ENCODE results near the gene PPP2R5D.
A peak's percentile ranks its signal among the peaks of the same experiment; 100 is the strongest.
"Not testable (repeated sequence)": the region's sequence is repeated elsewhere in the genome, so short reads cannot be mapped to it uniquely, and the experiment has no call there.

Gene PPP2R5D

DNA sequence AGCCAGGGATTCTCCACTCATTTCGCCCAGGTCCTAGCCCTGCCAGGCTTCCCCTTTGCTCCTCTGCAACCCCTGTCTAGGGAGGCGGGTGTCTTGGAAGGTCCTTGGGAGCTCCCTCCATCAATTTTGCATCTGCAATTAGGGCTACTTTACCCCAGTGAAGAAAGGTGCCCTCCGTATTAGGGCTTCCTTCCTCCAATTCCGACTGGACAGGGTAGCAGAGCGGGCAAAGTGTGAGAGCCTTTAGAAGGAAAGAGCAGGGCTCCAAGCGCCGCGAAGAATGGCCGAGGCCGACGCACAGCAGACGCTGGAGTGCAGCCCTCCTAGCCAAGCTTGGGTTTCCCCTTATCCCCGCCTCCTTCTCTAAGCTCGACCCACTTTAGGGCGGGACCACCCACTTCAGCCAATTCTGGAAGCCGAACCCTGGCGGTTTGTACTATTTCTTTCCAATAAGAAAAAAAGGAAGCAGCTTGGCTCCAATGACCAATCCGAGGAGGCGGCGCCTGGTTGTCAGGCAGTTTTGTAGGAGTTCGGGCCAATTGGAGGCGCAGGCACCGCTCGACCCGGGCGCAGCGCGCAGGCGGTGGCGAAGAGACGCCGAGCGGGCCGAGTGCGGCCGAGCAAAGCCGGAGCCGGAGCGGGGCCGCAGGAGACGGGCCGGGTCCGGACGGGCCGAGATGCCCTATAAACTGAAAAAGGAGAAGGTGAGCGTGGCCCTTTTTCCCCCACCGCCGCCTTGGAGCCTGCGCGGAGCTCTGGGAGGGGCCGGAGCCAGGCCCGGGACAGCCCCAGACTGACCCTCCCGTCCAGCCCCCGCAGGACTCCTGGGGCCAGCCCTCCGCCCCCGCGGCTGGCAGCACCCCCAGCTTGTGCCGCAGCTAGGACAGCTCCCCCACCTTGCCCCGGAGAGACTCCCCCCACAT, at the start of gene PPP2R5D:
PPP2R5D (plus strand) TSS at position 570 of the 923 bp plus-strand sequence; CDS start at position 678, 108 bp downstream.
- DNase-seq (ENCODE audit: low spot score) = peak; percentile 99

DNA sequence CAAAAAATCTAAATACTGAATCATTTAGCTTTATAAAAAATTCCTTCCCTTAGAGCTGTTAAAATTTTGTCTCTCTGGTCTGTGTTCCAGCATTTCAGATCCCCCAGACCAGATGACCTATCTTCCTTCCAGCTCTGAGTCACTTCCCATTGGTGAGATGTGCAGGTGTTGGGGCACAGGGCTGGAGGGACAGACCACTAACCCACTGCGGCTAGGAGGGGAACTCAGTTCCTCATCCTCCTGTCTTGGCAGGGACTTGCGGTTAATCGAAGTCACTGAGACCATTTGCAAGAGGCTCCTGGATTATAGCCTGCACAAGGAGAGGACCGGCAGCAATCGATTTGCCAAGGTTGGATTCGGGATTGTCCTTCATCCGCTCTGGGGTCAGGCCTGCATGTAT, 49.0 kb upstream of the PPP2R5D start:
- no peak for DNase-seq (ENCODE audit: low spot score)

DNA sequence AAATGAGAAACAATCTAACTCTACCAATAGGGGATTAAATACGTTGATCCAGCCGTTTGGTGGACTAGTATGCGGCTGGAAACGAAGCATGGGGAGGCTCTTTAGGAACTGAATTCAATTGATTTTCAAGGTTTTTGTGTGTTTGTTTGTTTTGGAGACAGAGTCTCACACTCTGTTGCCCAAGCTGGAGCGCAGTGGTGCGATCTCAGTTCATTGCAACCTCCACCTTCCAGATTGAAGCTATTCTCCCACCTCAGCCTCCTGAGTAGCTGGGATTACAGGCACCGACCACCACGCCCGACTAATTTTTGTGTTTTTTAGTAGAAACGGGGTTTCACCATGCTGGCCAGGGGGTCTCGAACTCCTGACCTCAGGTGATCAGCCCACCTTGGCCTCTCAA, 48.0 kb upstream of the PPP2R5D start:
- no peak for DNase-seq (ENCODE audit: low spot score)

DNA sequence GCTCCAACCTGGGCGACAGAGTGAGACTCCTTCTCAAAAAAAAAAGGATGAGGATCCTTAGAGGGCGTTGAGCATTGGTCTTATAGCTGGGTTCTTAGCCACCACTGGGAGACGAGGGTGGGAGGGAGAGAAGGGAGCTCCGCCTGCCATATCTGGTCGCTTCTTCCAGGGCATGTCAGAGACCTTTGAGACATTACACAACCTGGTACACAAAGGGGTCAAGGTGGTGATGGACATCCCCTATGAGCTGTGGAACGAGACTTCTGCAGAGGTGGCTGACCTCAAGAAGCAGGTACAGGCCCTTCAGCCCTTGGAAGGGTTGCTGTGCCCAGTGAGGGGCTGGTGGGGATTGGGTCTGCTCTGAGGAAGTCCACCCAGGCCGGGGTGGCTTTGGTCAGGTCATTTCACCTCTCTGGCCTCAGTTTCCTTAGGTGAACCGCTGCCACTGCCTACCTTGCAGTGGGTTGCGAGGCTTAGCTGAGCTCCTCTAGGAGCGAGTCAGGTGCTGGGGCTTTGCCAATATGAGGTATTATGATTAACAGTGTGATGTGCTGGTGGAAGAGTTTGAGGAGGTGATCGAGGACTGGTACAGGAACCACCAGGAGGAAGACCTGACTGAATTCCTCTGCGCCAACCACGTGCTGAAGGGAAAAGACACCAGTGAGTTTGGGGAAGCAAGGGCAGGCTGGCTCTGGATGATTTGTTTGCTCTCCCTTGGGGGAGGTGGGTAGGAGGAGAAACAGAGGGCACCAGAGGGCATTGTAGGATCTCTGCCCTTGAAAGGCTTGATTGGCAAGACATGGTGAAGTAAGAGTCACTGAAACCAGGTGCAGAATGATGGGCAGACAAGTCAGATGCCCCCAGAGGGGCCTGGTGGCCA, 46.6 kb upstream of the PPP2R5D start:
- DNase-seq (ENCODE audit: low spot score) = peak; percentile 38

DNA sequence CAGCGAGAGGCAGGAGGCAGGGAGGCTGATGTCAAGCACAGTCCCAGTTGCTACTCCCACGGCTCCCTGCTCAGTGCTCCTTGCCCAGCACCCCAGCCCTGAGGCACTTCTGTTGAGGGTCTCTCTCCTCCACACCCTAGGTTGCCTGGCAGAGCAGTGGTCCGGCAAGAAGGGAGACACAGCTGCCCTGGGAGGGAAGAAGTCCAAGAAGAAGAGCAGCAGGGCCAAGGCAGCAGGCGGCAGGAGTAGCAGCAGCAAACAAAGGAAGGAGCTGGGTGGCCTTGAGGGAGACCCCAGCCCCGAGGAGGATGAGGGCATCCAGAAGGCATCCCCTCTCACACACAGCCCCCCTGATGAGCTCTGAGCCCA, 46.0 kb upstream of the PPP2R5D start:
- no peak for DNase-seq (ENCODE audit: low spot score)

DNA sequence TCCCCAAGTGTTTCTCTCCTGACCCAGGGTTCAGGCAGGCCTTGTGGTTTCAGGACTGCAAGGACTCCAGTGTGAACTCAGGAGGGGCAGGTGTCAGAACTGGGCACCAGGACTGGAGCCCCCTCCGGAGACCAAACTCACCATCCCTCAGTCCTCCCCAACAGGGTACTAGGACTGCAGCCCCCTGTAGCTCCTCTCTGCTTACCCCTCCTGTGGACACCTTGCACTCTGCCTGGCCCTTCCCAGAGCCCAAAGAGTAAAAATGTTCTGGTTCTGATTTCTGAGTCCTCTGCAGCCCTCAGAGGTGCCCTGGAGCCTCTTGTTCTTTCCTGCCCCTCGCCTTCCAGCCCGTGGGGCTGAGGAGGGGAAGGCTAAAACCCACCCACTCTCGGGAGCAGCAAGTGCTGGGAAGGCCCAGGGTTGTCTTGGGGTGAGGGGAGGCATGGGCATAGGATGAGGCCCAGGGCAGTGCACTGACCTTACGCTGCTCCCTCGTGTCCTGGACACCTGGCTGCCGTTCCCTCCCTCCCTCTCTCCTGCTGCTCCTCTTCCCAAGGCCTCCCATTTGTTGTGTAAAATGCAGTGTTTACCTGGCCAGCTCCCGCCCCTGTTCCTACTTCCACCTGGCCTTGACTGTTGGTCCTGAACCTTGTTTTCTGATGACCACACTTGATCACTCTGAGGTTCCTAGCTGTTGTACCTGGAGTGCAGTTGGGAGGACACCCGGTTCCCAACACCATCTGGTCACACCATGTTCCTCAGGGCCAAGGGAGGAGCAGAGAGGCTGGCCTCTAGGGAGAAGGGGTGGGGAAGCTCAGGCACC, 45.2 kb upstream of the PPP2R5D start:
- DNase-seq (ENCODE audit: low spot score) = no peak

DNA sequence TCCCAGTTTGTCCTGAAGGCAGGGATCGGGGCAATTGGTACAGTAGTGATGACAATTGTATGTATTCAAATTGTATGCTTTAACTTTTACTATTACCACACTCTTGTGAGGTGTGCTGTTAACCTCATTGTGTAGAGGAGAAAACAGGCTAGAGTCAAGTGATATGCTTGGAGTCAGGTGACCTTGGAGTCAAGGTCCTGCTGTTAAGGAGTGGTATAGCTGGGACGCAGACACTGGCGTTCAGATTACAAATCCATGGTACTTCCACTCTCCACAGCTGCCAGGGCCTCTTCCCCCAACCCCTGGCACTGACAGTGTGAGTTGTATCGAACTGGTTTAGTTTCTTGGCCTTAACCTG, 44.6 kb upstream of the PPP2R5D start:
- DNase-seq (ENCODE audit: low spot score) = no peak

DNA sequence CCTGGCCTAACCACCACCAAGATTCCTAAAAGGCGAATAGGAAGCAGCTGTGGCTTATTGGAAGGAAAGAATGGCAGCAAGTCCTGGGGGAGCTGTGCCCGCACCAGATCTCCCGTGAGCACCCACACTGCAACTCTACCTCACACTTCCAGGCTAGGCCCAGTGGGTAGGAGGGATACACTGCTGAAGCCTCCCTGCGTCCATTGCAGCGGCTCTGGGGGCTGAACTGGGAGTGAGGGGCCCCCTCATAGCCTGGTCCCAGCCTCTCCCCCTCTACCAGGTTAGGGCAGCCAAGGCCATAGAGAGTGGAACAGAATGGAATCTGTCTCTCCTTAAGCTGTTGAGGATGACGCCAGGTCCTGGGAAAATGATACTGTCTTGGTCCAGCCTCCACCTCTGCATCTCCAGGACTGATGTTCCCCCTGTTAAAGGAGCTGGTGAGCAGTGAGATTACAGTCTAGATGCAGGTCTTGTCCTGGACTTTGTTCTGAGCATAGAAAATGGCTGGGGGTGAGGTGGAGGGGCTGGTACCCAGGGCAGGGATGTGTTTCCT, 43.8 kb upstream of the PPP2R5D start:
- DNase-seq (ENCODE audit: low spot score) = no peak

DNA sequence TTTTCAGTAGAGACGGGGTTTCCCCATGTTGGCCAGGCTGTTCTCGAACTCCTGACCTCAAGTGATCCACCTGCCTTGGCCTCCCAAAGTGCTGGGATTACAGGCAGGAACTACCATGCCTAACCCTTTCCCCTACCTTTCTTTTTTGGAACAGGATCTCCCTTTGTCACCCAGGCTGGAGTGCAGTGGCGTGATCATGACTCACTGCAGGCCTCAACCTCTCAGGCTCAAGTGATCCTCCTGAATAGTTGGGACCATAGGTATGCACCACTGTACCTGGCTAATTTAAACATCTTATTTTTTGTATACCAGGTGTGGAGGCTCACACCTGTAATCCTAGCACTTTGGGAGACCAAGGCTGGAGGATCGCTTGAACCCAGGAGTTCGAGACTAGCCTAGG, 43.0 kb upstream of the PPP2R5D start:
- DNase-seq (ENCODE audit: low spot score) = not testable (repeated sequence)

DNA sequence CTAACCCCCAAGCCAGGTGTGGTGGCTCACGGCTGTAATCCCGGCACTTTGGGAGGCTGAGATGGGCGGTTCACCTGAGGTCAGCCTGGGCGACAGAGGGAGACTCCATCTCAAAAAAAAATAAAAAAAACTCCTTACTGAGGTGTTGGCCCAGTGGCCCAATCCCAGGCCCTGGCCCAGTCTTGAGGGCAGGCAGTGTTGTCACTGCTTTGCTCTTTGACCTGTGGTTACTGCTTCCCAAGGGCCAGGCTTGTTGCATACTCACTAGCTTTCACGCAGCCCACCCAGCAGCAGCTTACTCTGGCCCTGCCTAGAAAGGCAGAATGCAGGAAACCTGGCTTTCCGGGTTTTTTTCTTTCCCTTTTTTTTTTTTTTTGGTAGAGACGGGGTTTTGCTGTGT, 41.9 kb upstream of the PPP2R5D start:
- DNase-seq (ENCODE audit: low spot score) = no peak

DNA sequence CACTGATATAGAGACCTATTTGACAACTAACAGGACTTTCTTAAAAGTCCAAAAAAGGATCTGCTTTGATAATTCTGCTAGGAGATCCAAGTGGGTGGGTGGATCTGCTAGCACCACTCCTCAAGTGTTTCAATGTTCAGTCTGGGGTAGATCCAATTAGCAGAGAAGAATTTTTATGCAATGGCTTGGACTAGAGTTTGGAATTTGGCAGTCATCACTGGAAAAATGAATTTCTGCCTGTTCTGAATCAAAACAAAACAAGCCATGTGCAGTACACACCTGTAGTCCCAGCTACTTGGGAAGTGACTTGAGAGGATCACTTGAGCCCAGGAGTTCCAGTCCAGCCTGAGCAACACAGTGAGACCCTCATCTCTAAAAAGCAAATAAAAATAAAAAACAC, 36.4 kb upstream of the PPP2R5D start:
- no peak for DNase-seq (ENCODE audit: low spot score)

DNA sequence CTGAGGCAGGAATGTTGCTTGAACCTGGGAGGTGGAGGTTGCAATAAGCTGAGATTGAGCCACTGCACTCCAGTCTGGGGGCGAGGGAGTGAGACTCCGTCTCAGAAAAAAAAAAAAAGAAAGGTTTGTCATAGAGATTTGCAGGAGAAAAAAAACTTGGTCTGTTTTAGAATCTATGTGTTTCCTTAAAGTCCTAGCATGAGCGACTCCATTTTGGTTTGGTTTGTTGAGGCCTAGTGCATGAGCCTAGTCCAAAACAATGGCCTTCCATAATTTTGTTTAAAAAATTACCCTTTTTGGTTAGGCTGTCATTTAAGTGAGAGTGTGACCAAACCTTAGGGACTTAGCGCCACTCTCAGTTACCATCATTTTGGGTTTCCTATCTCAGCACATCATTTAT, 32.0 kb upstream of the PPP2R5D start:
- no peak for DNase-seq (ENCODE audit: low spot score)

DNA sequence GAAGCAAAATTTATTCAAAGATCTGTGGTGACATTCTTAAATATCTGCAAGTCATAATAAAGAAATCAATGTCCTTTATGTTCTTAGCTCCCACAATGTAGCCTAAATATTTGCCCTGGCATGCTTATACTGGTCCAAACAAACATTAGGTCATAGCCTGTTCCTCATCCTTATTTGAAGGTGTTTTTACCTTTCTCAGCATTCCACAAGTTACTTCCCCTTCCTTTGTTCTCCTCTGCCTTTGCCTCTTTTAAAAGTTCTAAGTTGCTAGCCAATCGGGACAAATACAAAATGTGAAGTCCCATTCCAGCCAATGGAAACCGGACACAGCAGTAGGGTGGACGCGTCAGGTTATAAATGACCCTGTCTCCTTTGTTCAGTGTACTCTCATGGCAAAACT, 30.0 kb upstream of the PPP2R5D start:
- not testable (repeated sequence) for DNase-seq (ENCODE audit: low spot score)

DNA sequence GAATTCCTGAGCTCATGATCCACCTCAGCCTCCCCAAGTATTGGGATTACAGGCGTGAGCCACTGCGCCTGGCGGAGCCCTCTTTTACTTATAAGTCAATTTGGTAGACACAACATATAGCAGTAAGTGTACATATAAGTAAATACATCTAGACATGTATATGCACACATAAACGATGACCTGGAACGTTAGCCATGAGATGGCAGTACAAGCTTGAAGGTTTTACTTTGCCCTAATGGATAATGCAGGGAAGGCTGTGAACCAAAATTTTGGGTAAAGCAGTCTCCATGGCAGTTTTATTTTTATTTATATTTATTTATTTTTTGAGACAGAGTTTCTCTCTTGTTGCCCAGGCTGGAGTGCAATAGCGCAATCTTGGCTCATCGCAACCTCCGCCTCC, 26.2 kb upstream of the PPP2R5D start:
- DNase-seq (ENCODE audit: low spot score) = peak; percentile 35

DNA sequence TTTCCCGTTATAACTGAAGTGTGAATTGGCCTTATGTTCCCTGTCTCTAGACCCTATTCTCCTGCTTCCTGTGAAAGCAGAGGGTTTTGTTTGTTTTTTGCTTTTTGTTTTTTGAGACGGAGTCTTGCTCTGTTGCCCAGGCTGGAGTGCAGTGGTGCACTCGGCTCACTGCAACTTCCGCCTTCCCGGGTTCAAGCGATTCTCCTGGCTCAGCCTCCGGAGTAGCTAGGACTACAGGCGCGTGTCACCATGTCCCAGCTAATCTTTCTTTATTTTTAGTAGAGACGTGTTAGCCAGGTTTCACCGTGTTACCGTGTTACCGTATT, 24.5 kb upstream of the PPP2R5D start:
- DNase-seq (ENCODE audit: low spot score) = no peak

DNA sequence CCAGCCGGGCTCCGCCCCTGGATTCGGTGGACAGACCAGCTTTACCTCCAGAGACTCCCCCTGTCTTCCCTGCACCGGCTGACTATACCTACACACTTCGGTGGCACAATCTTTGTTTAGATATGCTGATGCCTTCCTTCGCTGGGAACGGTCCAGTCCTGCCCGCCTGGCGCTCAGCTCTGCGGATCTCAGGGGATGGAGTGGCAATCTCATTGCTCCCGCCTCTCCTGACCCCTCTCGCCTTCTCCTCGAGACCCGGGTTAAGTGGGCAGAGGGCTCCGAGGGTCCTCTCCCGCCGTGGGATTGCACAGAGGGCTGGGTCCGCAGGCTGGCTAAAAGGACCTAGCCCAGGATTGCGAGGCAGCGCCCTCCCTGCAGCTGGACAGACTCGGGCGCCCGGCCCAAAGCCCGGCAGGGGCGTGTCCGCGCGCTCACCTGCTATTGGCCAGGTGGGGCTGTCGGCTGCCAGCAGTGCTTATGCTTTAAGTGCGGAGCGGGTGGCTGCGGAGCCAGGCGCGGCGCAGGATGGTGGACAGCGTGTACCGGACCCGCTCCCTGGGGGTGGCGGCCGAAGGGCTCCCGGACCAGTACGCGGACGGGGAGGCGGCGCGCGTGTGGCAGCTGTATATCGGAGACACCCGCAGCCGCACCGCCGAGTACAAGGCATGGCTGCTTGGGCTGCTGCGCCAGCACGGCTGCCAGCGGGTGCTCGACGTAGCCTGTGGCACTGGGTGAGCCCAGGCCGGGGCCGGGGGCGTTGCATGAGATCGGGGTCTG, 23.9 kb upstream of the PPP2R5D start, which contains the start of gene GNMT:
GNMT (plus strand) TSS at position 512 of the 777 bp plus-strand sequence; CDS start at position 526, 14 bp downstream.
- no peak for DNase-seq (ENCODE audit: low spot score)

DNA sequence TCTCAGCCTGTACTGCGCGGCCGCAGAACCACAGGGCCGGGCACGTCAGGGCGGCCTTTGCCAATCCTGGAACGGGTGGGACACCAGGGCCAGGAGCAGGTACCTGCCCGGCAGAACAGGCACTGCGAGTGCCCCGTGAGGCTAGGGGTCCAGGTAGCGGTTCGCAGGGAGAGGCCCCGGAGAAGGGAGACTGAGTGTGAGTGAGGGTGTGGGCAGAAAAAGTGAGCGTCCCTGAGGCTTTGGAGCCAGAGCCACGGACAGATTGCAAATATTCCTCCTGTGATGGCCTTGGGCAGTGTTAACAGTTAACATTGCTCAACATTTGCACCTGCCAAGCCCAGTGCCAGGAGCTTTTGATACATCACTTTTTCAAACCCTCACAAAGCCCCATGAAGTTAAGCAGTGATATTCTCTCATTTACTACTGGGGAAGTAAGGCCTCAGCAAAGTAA, 23.3 kb upstream of the PPP2R5D start:
- no peak for DNase-seq (ENCODE audit: low spot score)

DNA sequence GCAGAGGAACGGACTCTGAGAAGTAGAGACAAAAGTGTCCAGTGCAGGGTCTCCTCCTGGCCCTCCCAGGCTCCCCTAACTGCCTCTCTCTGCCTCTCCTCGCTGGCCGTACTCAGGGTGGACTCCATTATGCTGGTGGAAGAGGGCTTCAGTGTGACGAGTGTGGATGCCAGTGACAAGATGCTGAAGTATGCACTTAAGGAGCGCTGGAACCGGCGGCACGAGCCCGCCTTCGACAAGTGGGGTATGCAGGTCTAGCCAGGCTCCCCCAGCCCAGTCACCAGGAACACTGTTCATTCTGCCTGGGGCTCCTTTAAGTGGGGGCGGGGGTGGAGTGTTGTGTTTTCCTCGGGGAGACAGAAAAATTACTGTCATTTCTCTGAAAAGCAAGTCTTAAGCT, 22.3 kb upstream of the PPP2R5D start:
- no peak for DNase-seq (ENCODE audit: low spot score)

DNA sequence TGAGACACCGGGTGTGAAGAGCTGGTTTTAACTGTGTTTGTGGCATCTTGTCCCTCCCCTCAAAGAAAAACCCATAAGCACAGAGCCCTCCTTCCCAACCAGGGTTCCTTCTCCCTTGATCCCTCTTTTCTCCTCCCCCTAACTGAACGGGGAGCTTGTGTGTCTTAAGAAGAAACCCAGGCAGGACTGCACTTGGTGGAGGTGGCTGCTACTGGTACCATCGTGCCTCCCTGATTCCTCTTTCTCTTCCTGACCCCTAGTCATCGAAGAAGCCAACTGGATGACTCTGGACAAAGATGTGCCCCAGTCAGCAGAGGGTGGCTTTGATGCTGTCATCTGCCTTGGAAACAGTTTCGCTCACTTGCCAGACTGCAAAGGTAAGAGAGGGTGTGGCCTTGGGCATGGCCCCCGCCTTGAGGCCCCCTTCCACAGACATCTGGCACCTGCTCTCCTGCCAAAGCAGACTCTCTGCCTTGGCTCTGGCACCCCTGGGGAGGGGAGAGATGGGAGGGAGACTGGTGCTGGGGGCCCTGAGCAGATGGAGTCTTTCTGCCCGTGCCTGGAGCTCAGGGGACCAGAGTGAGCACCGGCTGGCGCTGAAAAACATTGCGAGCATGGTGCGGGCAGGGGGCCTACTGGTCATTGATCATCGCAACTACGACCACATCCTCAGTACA, 21.7 kb upstream of the PPP2R5D start:
- DNase-seq (ENCODE audit: low spot score) = no peak

DNA sequence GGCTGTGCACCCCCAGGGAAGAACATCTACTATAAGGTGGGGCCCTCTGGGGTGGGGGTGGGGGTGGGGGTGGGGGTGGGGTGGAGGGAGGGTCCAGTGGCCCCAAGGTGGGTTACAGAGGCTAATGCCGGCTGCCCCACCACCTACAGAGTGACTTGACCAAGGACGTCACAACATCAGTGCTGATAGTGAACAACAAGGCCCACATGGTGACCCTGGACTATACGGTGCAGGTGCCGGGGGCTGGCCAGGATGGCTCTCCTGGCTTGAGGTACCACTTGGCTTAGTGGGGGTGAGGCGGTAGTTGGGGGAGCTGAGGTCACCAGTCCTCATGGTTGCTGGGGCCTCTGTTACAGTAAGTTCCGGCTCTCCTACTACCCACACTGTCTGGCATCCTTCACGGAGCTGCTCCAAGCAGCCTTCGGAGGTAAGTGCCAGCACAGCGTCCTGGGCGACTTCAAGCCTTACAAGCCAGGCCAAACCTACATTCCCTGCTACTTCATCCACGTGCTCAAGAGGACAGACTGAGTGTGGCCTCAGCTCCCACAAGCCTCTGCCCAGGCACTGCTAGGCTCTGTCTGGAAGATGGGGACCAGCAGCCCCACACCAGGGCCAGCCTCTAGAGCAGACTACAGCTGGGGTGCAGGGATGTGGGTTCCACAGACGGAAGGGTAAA, 21.1 kb upstream of the PPP2R5D start:
- DNase-seq (ENCODE audit: low spot score) = no peak
